ENCODE data around the gene DIPK1A.

- no peak for TF ChIP-seq NR2C2 (CRISPR knock-in tag; IDR thresholded peaks at IDR 0.05)
- TF ChIP-seq CTCF (IDR thresholded peaks at IDR 0.05), result no peak
Measured at GRCh38 chr1:92877081-92877711, 84.1 kb downstream of the DIPK1A start.
